Stimulated activated naive CD4-positive, alpha-beta T cell (primary cell): ENCODE results near the gene ITPR2.
"Not testable (repeated sequence)": the region's sequence is repeated elsewhere in the genome, so short reads cannot be mapped to it uniquely, and the experiment has no call there.

Experiments used
- DNase-seq, 6 experiments: peaks; one replicate each; lab custom pipeline; 2025; lab: John Stamatoyannopoulos, UW

ITPR2 gene

GRCh38 chr12:26340649-26341048 lies 492.3 kb downstream of the ITPR2 start:
- no peak for DNase-seq

GRCh38 chr12:26339976-26340375 lies 493.0 kb downstream of the ITPR2 start:
- DNase-seq: no peak

- DNase-seq: no peak
These were observed 494.1 kb downstream of the ITPR2 start for GRCh38 chr12:26338586-26339572.

GRCh38 chr12:26335651-26336050 lies 497.3 kb downstream of the ITPR2 start:
- DNase-seq: no peak

GRCh38 chr12:26334621-26335124 lies 498.3 kb downstream of the ITPR2 start:
- no peak for DNase-seq

GRCh38 chr12:26331960-26332359 lies 501.0 kb downstream of the ITPR2 start:
- DNase-seq: no peak

GRCh38 chr12:26331136-26331535 lies 501.9 kb downstream of the ITPR2 start:
- no peak for DNase-seq

GRCh38 chr12:26327975-26328644 lies 504.9 kb downstream of the ITPR2 start:
- DNase-seq: no peak

GRCh38 chr12:26323673-26324072 lies 509.3 kb downstream of the ITPR2 start:
- DNase-seq: no peak

- no peak for DNase-seq
These were observed 513.5 kb downstream of the ITPR2 start for GRCh38 chr12:26319511-26319910.

GRCh38 chr12:26318661-26319068 lies 514.3 kb downstream of the ITPR2 start:
- no peak for DNase-seq

- DNase-seq: no peak
These were observed 514.9 kb downstream of the ITPR2 start for GRCh38 chr12:26317942-26318575.

- DNase-seq: not testable (repeated sequence)
These were observed 518.9 kb downstream of the ITPR2 start for GRCh38 chr12:26314103-26314502.

- DNase-seq: not testable (repeated sequence)
These were observed 522.5 kb downstream of the ITPR2 start for GRCh38 chr12:26310489-26310888.

- no peak for DNase-seq
These were observed 523.4 kb downstream of the ITPR2 start for GRCh38 chr12:26309634-26310033.

- DNase-seq: no peak
These were observed 528.7 kb downstream of the ITPR2 start for GRCh38 chr12:26304273-26304672.

GRCh38 chr12:26303418-26303817 lies 529.6 kb downstream of the ITPR2 start:
- no peak for DNase-seq

- no peak for DNase-seq
These were observed 530.2 kb downstream of the ITPR2 start for GRCh38 chr12:26302776-26303175.

GRCh38 chr12:26299751-26300150 lies 533.2 kb downstream of the ITPR2 start:
- no peak for DNase-seq

- no peak for DNase-seq
These were observed 534.0 kb downstream of the ITPR2 start for GRCh38 chr12:26298785-26299621.

GRCh38 chr12:26297396-26298070 lies 535.5 kb downstream of the ITPR2 start:
- DNase-seq: no peak
